Measurements from ENCODE around the gene LYSMD3. TPM values are rescaled to one million over a fixed set of nuclear protein-coding genes. Genes with fewer than 3 reads are reported as not detected.

The LYSMD3 gene
- total RNA-seq, 1 donor from 2014 or later, result 18.4 TPM

DNA sequence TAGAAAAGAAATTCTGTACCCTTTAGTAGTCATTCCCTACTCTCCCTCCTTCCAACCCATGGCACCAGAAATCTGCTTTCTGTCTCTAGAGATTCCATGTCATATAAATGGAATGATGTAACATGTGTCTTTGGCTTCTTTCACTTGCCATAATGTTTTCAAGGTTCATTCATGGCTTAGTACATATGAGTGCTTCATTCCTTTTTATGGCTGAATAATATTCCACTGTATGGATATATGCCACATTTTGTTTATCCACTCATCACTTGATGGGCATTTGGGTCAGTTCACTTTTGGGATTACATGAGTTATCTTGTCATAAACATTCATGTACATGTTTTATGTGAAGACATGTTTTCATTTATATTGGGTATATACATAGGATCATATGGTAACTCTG is 35.3 kb downstream of the LYSMD3 start:
- intact Hi-C loops (cut with micrococcal nuclease), result no loop called here
- ChIA-PET POLR2A (no interaction called here), CTCF (no interaction called here)
- Mint-ChIP-seq H3K27me3 (no peaks in the 10 kb centered on the region), H3K27ac (no peak overlapping the region), H3K4me3 (no peak overlapping the region), H3K4me1 (no peaks in the 10 kb centered on the region), H3K36me3 (ENCODE audit: low read depth) (no peaks in the 10 kb centered on the region), H3K9me3 (peaks cover 4% of the 10 kb centered on the region)
- ATAC-seq (ENCODE audit: low read depth) (no peak), DNase-seq (no peak)
- TF ChIP-seq, protein P1, sequence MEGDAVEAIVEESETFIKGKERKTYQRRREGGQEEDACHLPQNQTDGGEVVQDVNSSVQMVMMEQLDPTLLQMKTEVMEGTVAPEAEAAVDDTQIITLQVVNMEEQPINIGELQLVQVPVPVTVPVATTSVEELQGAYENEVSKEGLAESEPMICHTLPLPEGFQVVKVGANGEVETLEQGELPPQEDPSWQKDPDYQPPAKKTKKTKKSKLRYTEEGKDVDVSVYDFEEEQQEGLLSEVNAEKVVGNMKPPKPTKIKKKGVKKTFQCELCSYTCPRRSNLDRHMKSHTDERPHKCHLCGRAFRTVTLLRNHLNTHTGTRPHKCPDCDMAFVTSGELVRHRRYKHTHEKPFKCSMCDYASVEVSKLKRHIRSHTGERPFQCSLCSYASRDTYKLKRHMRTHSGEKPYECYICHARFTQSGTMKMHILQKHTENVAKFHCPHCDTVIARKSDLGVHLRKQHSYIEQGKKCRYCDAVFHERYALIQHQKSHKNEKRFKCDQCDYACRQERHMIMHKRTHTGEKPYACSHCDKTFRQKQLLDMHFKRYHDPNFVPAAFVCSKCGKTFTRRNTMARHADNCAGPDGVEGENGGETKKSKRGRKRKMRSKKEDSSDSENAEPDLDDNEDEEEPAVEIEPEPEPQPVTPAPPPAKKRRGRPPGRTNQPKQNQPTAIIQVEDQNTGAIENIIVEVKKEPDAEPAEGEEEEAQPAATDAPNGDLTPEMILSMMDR (IDR thresholded peaks at IDR 0.05), result no peak

DNA sequence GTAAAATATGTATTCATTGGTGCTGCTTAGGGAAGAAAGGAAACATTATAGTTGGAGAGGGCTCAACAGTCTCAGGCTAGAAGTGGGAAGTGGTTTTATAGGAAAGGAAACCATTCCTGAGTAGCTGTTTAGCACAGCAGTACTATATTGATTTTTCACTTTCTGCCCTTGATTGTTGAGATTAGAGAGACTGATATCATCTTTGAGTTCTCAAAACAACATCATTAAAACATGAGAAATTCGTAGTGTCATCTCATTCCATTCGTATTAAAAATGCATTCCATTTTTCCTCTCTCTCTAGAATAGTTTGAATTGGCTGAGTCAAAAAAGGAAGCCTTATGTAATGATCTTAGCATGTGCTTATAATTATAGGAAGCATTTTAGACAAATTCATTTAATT is 40.6 kb downstream of the LYSMD3 start:
- no peak for ATAC-seq (ENCODE audit: low read depth)
- Mint-ChIP-seq H3K4me3 (no peak overlapping the region), H3K36me3 (ENCODE audit: low read depth) (no peaks in the 10 kb centered on the region), H3K27me3 (no peaks in the 10 kb centered on the region), H3K27ac (no peak overlapping the region), H3K9me3 (peaks cover under 1% of the 10 kb centered on the region), H3K4me1 (no peaks in the 10 kb centered on the region)
- intact Hi-C loops (cut with micrococcal nuclease), result no loop called here
- DNase-seq, result no peak
- ChIA-PET CTCF (no interaction called here), POLR2A (no interaction called here)
- TF ChIP-seq, protein P1 (IDR thresholded peaks at IDR 0.05), result no peak

DNA sequence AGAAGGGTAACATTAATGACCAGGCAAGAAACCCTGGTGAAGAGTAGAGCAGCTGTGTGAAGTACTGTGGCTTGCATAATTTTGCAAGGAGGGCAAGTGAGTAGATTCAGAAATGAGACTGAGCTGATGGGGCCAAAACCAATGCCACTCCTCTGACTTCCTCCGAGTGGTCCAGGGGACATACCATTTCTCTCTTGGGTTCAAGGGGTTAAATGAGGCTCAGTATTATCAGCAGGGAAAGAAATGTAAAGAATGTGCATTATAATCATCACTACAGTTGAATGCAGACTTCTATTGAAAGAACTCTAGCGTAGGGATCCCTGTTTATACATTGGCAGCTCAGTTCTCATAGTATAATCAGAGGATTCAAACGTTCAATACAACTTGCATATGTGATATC is 44.8 kb downstream of the LYSMD3 start:
- no peaks in the 10 kb centered on the region for H3K36me3 Mint-ChIP-seq (ENCODE audit: low read depth)
- TF ChIP-seq, protein P1 (IDR thresholded peaks at IDR 0.05), result no peak
- DNase-seq (no peak), ATAC-seq (ENCODE audit: low read depth) (no peak)
- H3K27me3 Mint-ChIP-seq, result no peaks in the 10 kb centered on the region
- no peak overlapping the region for H3K4me3 Mint-ChIP-seq
- no peaks in the 10 kb centered on the region for H3K4me1 Mint-ChIP-seq
- POLR2A ChIA-PET, result no interaction called here
- intact Hi-C loops (cut with micrococcal nuclease), result no loop called here
- no peaks in the 10 kb centered on the region for H3K9me3 Mint-ChIP-seq
- CTCF ChIA-PET, result interaction anchor here (1.6 kb wide), 1 partner anchor 45 kb away, joined by 4 read pairs; the partner anchor contains the start of gene LYSMD3
- H3K27ac Mint-ChIP-seq, result no peak overlapping the region

DNA sequence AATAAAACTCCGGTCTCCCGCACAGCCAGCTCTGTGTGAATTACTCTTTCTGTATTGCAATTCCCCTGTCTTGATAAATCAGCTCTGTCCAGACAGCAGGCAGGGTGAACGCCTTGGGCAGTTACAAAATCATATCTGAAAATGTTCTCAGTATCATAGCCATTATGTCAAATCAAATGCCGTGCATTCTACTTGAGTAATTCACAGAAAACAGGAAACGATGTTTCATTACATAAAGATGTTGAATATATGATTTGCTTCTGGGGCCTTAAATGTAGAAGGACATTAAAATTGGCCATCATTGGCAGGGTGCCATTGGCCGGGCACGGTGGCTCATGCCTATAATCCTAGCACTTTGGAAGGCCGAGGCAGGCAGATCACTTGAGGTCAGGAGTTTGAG is 46.2 kb downstream of the LYSMD3 start:
- TF ChIP-seq, protein P1 (IDR thresholded peaks at IDR 0.05), result no peak
- Mint-ChIP-seq H3K4me1 (no peaks in the 10 kb centered on the region), H3K4me3 (no peak overlapping the region), H3K27me3 (no peaks in the 10 kb centered on the region), H3K27ac (no peak overlapping the region), H3K36me3 (ENCODE audit: low read depth) (no peaks in the 10 kb centered on the region), H3K9me3 (no peaks in the 10 kb centered on the region)
- CTCF ChIA-PET, result interaction anchor here (1.6 kb wide), 1 partner anchor 47 kb away, joined by 4 read pairs; the partner anchor contains the start of gene LYSMD3
- no peak for DNase-seq
- POLR2A ChIA-PET, result no interaction called here
- intact Hi-C loops (cut with micrococcal nuclease), result no loop called here
- no peak for ATAC-seq (ENCODE audit: low read depth)

DNA sequence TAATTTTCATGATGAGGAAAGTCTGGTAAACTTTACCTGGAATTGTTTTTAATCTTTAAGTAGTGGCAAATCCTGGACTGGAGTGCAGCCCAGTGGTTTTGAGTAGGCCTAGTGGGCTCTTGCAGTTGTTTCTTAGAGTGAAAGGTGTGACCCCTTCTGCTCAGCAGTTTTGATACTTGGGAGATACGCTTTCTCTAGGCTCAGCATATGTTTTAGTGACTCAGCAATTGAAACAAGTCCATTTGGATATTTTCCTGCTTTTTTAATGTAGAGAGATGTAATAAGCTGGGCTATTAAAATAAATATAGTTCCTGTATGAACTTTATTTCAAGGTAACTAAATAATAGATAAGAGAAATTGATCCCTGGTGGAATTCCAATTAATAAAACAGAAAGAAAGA is 48.7 kb downstream of the LYSMD3 start:
- Mint-ChIP-seq H3K36me3 (ENCODE audit: low read depth) (no peaks in the 10 kb centered on the region), H3K27me3 (no peaks in the 10 kb centered on the region), H3K9me3 (no peaks in the 10 kb centered on the region), H3K4me1 (no peaks in the 10 kb centered on the region), H3K4me3 (no peak overlapping the region), H3K27ac (no peak overlapping the region)
- TF ChIP-seq, protein P1 (IDR thresholded peaks at IDR 0.05), result no peak
- intact Hi-C loops (cut with micrococcal nuclease), result no loop called here
- ChIA-PET POLR2A (no interaction called here), CTCF (no interaction called here)
- ATAC-seq (ENCODE audit: low read depth) (no peak), DNase-seq (no peak)

All from activated B cell treated with CpG ODN at 0.5 μM for 24 hours (primary cell).